ENCODE data around the gene TMIGD1. TPM values are rescaled to one million over a fixed set of nuclear protein-coding genes. Genes with fewer than 3 reads are reported as not detected.
"Not testable (repeated sequence)": the region's sequence is repeated elsewhere in the genome, so short reads cannot be mapped to it uniquely, and the experiment has no call there.

The TMIGD1 gene
- total and polyA plus RNA-seq, 2 donors (not counting 3 experiments of a cell fraction or from before 2014, with no cell fraction given) = not detected

DNA sequence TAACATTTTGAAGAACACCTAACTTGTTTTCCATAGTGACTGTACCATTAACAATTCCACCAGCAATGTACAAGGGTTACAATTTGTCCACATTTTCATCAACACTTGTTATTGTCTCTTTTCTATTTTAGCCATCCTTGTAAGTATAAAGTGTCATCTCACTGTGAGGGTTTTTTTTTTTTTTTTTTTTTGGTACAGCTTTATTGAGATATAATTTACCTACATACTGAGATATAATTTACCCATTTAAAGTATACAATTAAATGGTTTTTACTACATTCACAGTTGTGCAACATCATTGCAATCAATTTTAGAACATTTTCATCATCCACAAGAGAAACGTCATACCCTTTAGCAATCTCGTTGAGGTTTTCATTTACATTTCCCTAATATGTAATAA lies 17.9 kb upstream of the TMIGD1 start:
- no peaks in the 10 kb centered on the region for H4K20me1 ChIP-seq (replicated peaks; ENCODE audit: control insufficient read depth, extremely low read depth, insufficient read depth, low read length)
- intact Hi-C loops (cut with micrococcal nuclease) = no loop called here
- no peak overlapping the region for H3K9ac ChIP-seq (replicated peaks; ENCODE audit: extremely low read depth, insufficient read depth, low read length)
- H3K36me3 ChIP-seq (ENCODE audit: control insufficient read depth in 2 of 2, extremely low read depth in 1 of 2, insufficient read depth in 2 of 2, low read length in 2 of 2) = no peaks in the 10 kb centered on the region
- H3K4me2 ChIP-seq (ENCODE audit: insufficient read depth, low read length) = no peak overlapping the region
- no peak for DNase-seq (ENCODE audit: low read depth, low spot score)
- H3K4me3 ChIP-seq (replicated peaks in 1 of 3; ENCODE audit: insufficient read depth in 1 of 3, low read depth in 1 of 3, low read length in 3 of 3) = no peak overlapping the region
- no peaks in the 10 kb centered on the region for H3K9me3 ChIP-seq (replicated peaks; ENCODE audit: control insufficient read depth, insufficient read depth, low read length)
- FAIRE-seq = no peak
- H3K79me2 ChIP-seq (ENCODE audit: control insufficient read depth, insufficient read depth, low read length) = no peaks in the 10 kb centered on the region
- H3K27me3 ChIP-seq (ENCODE audit: control insufficient read depth in 2 of 2, insufficient read depth in 2 of 2, low read length in 2 of 2) = peaks cover 0 to 2% of the 10 kb centered on the region in 2 experiments
- H3K27ac ChIP-seq (ENCODE audit: insufficient read depth, low read depth, low read length) = no peak overlapping the region
- no peak overlapping the region for H2AFZ ChIP-seq (ENCODE audit: low read depth, low read length)
- dilution Hi-C loops (cut with MboI; ENCODE audit: extremely low pct_ligation_motif_present, low sequenced_read_pairs) = no loop called here
- H3K4me1 ChIP-seq (ENCODE audit: control insufficient read depth, extremely low read depth, insufficient read depth, low read length) = no peaks in the 10 kb centered on the region
- H3K9me1 ChIP-seq (replicated peaks; ENCODE audit: control insufficient read depth, extremely low read depth, insufficient read depth, low read length) = no peaks in the 10 kb centered on the region
- CTCF ChIA-PET = no interaction called here
- TF ChIP-seq POLR2A (IDR thresholded peaks at IDR 0.05; ENCODE audit: low read depth, low read length) (no peak), MYC (IDR thresholded peaks at IDR 0.05; ENCODE audit: low read depth, low read length) (no peak), FOS (IDR thresholded peaks at IDR 0.05; ENCODE audit: borderline replicate concordance, insufficient read depth, low read length) (no peak), CTCF (IDR thresholded peaks at IDR 0.05; ENCODE audit: extremely low read depth in 1 of 2, insufficient read depth in 1 of 2, low read depth in 1 of 2, low read length in 2 of 2) (no peak), POLR2AphosphoS5 (IDR thresholded peaks at IDR 0.05; ENCODE audit: insufficient read depth, low read depth, low read length) (no peak), JUN (IDR thresholded peaks at IDR 0.05; ENCODE audit: borderline replicate concordance, insufficient read depth, insufficient read length, low read depth) (no peak), GATA2 (IDR thresholded peaks at IDR 0.05; ENCODE audit: insufficient read depth, insufficient read length, low read depth, low read length) (no peak), EZH2 (IDR thresholded peaks at IDR 0.05; ENCODE audit: borderline replicate concordance, low read depth, low read length, severe bottlenecking) (no peak)
- TF ChIP-seq, protein P1, sequence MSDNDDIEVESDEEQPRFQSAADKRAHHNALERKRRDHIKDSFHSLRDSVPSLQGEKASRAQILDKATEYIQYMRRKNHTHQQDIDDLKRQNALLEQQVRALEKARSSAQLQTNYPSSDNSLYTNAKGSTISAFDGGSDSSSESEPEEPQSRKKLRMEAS (IDR thresholded peaks at IDR 0.05; ENCODE audit: insufficient read depth, insufficient read length) = no peak
- POLR2A ChIA-PET = no interaction called here
- BruUV-seq (replicated peaks) = no TSS peak

- H4K20me1 ChIP-seq (replicated peaks; ENCODE audit: control insufficient read depth, extremely low read depth, insufficient read depth, low read length); intact Hi-C loops (cut with micrococcal nuclease); H3K27me3 ChIP-seq (ENCODE audit: control insufficient read depth in 2 of 2, insufficient read depth in 2 of 2, low read length in 2 of 2); H3K4me2 ChIP-seq (ENCODE audit: insufficient read depth, low read length); POLR2A ChIA-PET; H3K9me1 ChIP-seq (replicated peaks; ENCODE audit: control insufficient read depth, extremely low read depth, insufficient read depth, low read length); H3K4me1 ChIP-seq (ENCODE audit: control insufficient read depth, extremely low read depth, insufficient read depth, low read length); H3K79me2 ChIP-seq (ENCODE audit: control insufficient read depth, insufficient read depth, low read length); H3K4me3 ChIP-seq (replicated peaks in 1 of 3; ENCODE audit: insufficient read depth in 1 of 3, low read depth in 1 of 3, low read length in 3 of 3); DNase-seq (ENCODE audit: low read depth, low spot score); H3K9me3 ChIP-seq (replicated peaks; ENCODE audit: control insufficient read depth, insufficient read depth, low read length); H3K9ac ChIP-seq (replicated peaks; ENCODE audit: extremely low read depth, insufficient read depth, low read length); dilution Hi-C loops (cut with MboI; ENCODE audit: extremely low pct_ligation_motif_present, low sequenced_read_pairs); H2AFZ ChIP-seq (ENCODE audit: low read depth, low read length); FAIRE-seq; H3K27ac ChIP-seq (ENCODE audit: insufficient read depth, low read depth, low read length); H3K36me3 ChIP-seq (ENCODE audit: control insufficient read depth in 2 of 2, extremely low read depth in 1 of 2, insufficient read depth in 2 of 2, low read length in 2 of 2); CTCF ChIA-PET; BruUV-seq (replicated peaks): not testable (repeated sequence)
These were observed 17.4 kb upstream of the TMIGD1 start for GRCh38 chr17:30351263-30351662.
